HepG2 (cell line): Measurements from ENCODE around the gene ROCK1. TPM values are rescaled to one million over a fixed set of nuclear protein-coding genes. Genes with fewer than 3 reads are reported as not detected.
"Not testable (repeated sequence)": the region's sequence is repeated elsewhere in the genome, so short reads cannot be mapped to it uniquely, and the experiment has no call there.

Experiments used
- ATAC-seq: fragments of 200-7000 bp; cut with Tn5 transposase; 3 replicates; pipeline ENCODE4 v1.9.1; 2020; ENCODE audit warnings: mild to moderate bottlenecking, moderate library complexity
- BruUV-seq: library from RNA; stranded (reverse); fragments of 400-500 nt; replicated peaks from 2 replicates; lab custom pipeline; 2021; lab: Mats Ljungman, UMichigan
- CTCF ChIA-PET: fragments of 300-600 bp; formaldehyde crosslinking; extraction: SDS; loops from one replicate; lab custom pipeline; 2021; ENCODE audit warnings: low total read pairs, inconsistent platforms, low intra/inter-chr PET ratio; lab: Yijun Ruan, JAX
- POLR2A ChIA-PET: fragments of 350-600 bp; sonication (Branson Sonifier 250); formaldehyde crosslinking; loops from one replicate; lab custom pipeline; 2020; ENCODE audit warnings: antibody characterized with exemption, inconsistent platforms; lab: Yijun Ruan, JAX
- DNase-seq: peaks from one replicate; pipeline ENCODE4 v3.0.0-alpha.2; 2015; ENCODE audit warnings: low spot score
- FAIRE-seq: peaks from 3 replicates; lab custom pipeline; 2011; peaks lifted over from hg19 to GRCh38; lab: Jason Lieb, UNC
- H2AFZ ChIP-seq: one replicate; pipeline ENCODE4 v1.6.1; 2011; ENCODE audit warnings: low read length, inconsistent platforms
- H3K27ac ChIP-seq: fragments of 300-600 bp; 3 replicates; pipeline ENCODE4 v1.8.0; 2011; ENCODE audit warnings: mixed run types, mild to moderate bottlenecking, mixed read lengths, low read length, inconsistent platforms; ENCODE audit not compliant: insufficient read depth; ENCODE audit errors: extremely low read length
- H3K27me3 ChIP-seq, 2 experiments: fragments of 200-600 bp in 1 of 2; 2 replicates in 1 of 2; 3 replicates in 1 of 2; pipeline versions ENCODE4 v1.6.0 to v1.8.0; 2011; ENCODE audit warnings: low read length in 2 of 2, mild to moderate bottlenecking in 2 of 2, moderate library complexity in 2 of 2, inconsistent platforms in 1 of 2; ENCODE audit not compliant: insufficient read depth in 2 of 2, control insufficient read depth in 1 of 2
- H3K36me3 ChIP-seq, 2 experiments: fragments of 200-600 bp in 1 of 2; replicated peaks in 1 of 2; 2 replicates in 1 of 2; 3 replicates in 1 of 2; pipeline versions ENCODE4 v1.5.1 to v1.8.0; 2011; ENCODE audit warnings: low read length in 2 of 2, inconsistent platforms in 1 of 2; ENCODE audit not compliant: insufficient read depth in 2 of 2, control insufficient read depth in 1 of 2
- H3K4me1 ChIP-seq: 2 replicates; pipeline ENCODE4 v1.5.1; 2012; ENCODE audit warnings: low read length, inconsistent platforms; ENCODE audit not compliant: insufficient read depth
- H3K4me2 ChIP-seq: 2 replicates; pipeline ENCODE4 v1.6.0; 2011; ENCODE audit warnings: low read depth, low read length, inconsistent platforms
- H3K4me3 ChIP-seq, 3 experiments: fragments of 200-600 bp in 1 of 3; sonication (generic), shearing (Covaris generic) in 1 of 3; replicated peaks in 1 of 3; 2 replicates each; pipeline ENCODE4 v1.5.1; 2011 to 2016; ENCODE audit warnings: low read length in 3 of 3, inconsistent platforms in 2 of 3, low read depth in 2 of 3, mild to moderate bottlenecking in 2 of 3, control low read depth in 1 of 3, mixed read lengths in 1 of 3; ENCODE audit not compliant: insufficient read depth in 1 of 3
- H3K79me2 ChIP-seq: one replicate; pipeline ENCODE4 v1.6.1; 2011; ENCODE audit warnings: low read length, inconsistent platforms; ENCODE audit not compliant: insufficient read depth
- H3K9ac ChIP-seq: 2 replicates; pipeline ENCODE4 v1.6.0; 2011; ENCODE audit warnings: mild to moderate bottlenecking, low read depth, low read length, inconsistent platforms; ENCODE audit not compliant: insufficient read depth
- H3K9me3 ChIP-seq: 2 replicates; pipeline ENCODE4 v1.5.1; 2012; ENCODE audit warnings: mild to moderate bottlenecking, low read length
- H4K20me1 ChIP-seq: 2 replicates; pipeline ENCODE4 v1.6.0; 2011; ENCODE audit warnings: inconsistent platforms, mild to moderate bottlenecking, low read length, moderate library complexity; ENCODE audit not compliant: insufficient read depth
- KLF12 ChIP-seq: sonication (generic); formaldehyde crosslinking; IDR thresholded peaks from 2 replicates; pipeline ENCODE4 v1.4.0; 2020; ENCODE audit warnings: missing genetic modification reagents, borderline replicate concordance
- PLRG1 ChIP-seq: fragments of 450-650 bp; conservative IDR thresholded peaks from 2 replicates; pipeline ENCODE4 v1.6.1; 2016
- SIX1 ChIP-seq: sonication (generic); formaldehyde crosslinking; IDR thresholded peaks from 2 replicates; pipeline ENCODE4 v1.4.0; 2020; ENCODE audit warnings: missing genetic modification reagents, borderline replicate concordance
- ZNF160 ChIP-seq: sonication (generic); formaldehyde crosslinking; IDR thresholded peaks from 2 replicates; pipeline ENCODE4 v1.8.0; 2022; ENCODE audit warnings: mild to moderate bottlenecking, inconsistent platforms, missing genetic modification reagents
- ZNF24 ChIP-seq: fragments of 450-650 bp; IDR thresholded peaks from 2 replicates; pipeline ENCODE4 v1.6.1; 2017; ENCODE audit warnings: antibody characterized with exemption, mild to moderate bottlenecking
- ZNF709 ChIP-seq: sonication (generic); formaldehyde crosslinking; IDR thresholded peaks from 2 replicates; pipeline ENCODE4 v1.5.0; 2020; ENCODE audit warnings: mild to moderate bottlenecking, missing genetic modification reagents
- WGBS: methylation state at CpG from one replicate; pipeline ENCODE4 v1.1.6; 2017; ENCODE audit warnings: low lambda C conversion rate; 5-methylcytosine and 5-hydroxymethylcytosine counted together
- in situ Hi-C: cut with HindIII; loops from 2 replicates; pipeline ENCODE4 v1.10.0; 2017; ENCODE audit warnings: low pct_unique_long_range_greater_than_20kb; ENCODE audit not compliant: extremely low pct_ligation_motif_present
- intact Hi-C: fragments of 100-400 bp; cut with micrococcal nuclease; formaldehyde crosslinking; loops from one replicate; pipeline ENCODE4 v1.10.0; 2022; ENCODE audit not compliant: unreplicated experiment
- polyA plus RNA-seq, 8 experiments: library from polyadenylated mRNA; depleted of rRNA in 3 of 8; stranded (reverse) in 7 of 8; unstranded in 1 of 8; fragments of >200 nt; fragmentation: Illumina TruSeq in 4 of 8; extraction: Trizol in 4 of 8; gene quantifications; 2 replicates each; pipeline versions ENCODE4 v1.2.1 to v1.2.3, GENCODE V29; 2011 to 2016; ENCODE audit warnings: low read depth in 4 of 8, missing spikeins in 1 of 8, mixed read lengths in 1 of 8; ENCODE audit not compliant: insufficient read depth in 1 of 8
- total RNA-seq, 5 experiments: library from RNA; depleted of rRNA; stranded (reverse); fragments of >200 nt; fragmentation: Illumina TruSeq; extraction: Trizol; gene quantifications; 2 replicates each; pipeline ENCODE4 v1.2.3, GENCODE V29; 2016; ENCODE audit warnings: low read depth in 1 of 5

ROCK1 gene
- total and polyA plus RNA-seq, 2 of the 13 experiments (the other 11 are each of a cell fraction or from before 2014, with no cell fraction given): 10.5 to 27.2 TPM

DNA sequence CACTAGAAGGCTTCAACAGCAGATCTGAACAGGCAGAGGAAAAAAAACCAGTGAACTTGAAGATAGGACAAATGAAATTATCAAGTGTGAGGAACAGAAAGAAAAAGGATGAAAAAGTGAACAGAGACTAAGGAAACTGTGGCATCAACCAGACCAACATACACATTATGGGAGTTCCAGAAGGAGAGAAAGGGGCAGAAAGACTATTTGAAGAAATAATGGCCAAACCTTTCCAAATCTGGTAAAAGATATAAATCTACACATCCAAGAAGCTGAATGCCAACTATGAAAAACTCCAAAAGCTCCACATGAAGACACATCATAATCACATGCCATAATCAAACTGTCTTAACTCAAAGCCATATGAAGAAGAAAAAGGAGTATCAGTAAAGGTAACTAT is 79.8 kb downstream of the ROCK1 start:
- CTCF ChIA-PET: no interaction called here
- POLR2A ChIA-PET: interaction anchor here (0.7 kb wide), 1 partner anchor 54 kb away, joined by 4 read pairs; no protein-coding TSS in a partner anchor
- intact Hi-C loops (no loop called here), in situ Hi-C loops (no loop called here)
- BruUV-seq: no TSS peak
- no peaks in the 10 kb centered on the region for H4K20me1 ChIP-seq
- FAIRE-seq (no peak), ATAC-seq (no peak), DNase-seq (no peak)
- no peaks in the 10 kb centered on the region for H3K79me2 ChIP-seq
- no peak overlapping the region for H3K9ac ChIP-seq
- H3K4me1 ChIP-seq: no peaks in the 10 kb centered on the region
- H3K9me3 ChIP-seq: no peaks in the 10 kb centered on the region
- H3K4me3 ChIP-seq: no peak overlapping the region
- H3K4me2 ChIP-seq: no peak overlapping the region
- no peaks in the 10 kb centered on the region for H3K27me3 ChIP-seq
- no peak overlapping the region for H2AFZ ChIP-seq
- TF ChIP-seq SIX1: no peak
- TF ChIP-seq PLRG1: no peak
- TF ChIP-seq ZNF709 (CRISPR knock-in tag): peak; percentile 60; the same call in 1 of the 2 replicates
- TF ChIP-seq ZNF24: no peak
- TF ChIP-seq KLF12: no peak
- TF ChIP-seq ZNF160 (CRISPR knock-in tag): peak; percentile 90; the same call in 1 of the 2 replicates
- H3K36me3 ChIP-seq: peaks cover under 1 to 4% of the 10 kb centered on the region in 2 experiments; a peak in 3 of 5 replicates
- H3K27ac ChIP-seq: no peak overlapping the region

GRCh38 chr18:21018257-21018656 is 93.4 kb downstream of the ROCK1 start:
- POLR2A ChIA-PET, CTCF ChIA-PET, in situ Hi-C loops, intact Hi-C loops, ATAC-seq, H2AFZ ChIP-seq, DNase-seq, BruUV-seq, H3K27me3 ChIP-seq, H3K9me3 ChIP-seq, H3K4me2 ChIP-seq, FAIRE-seq, H3K79me2 ChIP-seq, H4K20me1 ChIP-seq, H3K9ac ChIP-seq, H3K4me3 ChIP-seq, H3K27ac ChIP-seq, H3K4me1 ChIP-seq: not testable (repeated sequence)
- 93% methylated on average over 13 of the region's 13 CpGs for WGBS
- H3K36me3 ChIP-seq: peaks cover 5 to 23% of the 10 kb centered on the region in 2 experiments; a peak in 4 of 5 replicates
